ENCODE data around the gene TTC24.
A peak's percentile ranks its signal among the peaks of the same experiment; 100 is the strongest.
"Not testable (repeated sequence)": the region's sequence is repeated elsewhere in the genome, so short reads cannot be mapped to it uniquely, and the experiment has no call there.

Gene TTC24

DNA sequence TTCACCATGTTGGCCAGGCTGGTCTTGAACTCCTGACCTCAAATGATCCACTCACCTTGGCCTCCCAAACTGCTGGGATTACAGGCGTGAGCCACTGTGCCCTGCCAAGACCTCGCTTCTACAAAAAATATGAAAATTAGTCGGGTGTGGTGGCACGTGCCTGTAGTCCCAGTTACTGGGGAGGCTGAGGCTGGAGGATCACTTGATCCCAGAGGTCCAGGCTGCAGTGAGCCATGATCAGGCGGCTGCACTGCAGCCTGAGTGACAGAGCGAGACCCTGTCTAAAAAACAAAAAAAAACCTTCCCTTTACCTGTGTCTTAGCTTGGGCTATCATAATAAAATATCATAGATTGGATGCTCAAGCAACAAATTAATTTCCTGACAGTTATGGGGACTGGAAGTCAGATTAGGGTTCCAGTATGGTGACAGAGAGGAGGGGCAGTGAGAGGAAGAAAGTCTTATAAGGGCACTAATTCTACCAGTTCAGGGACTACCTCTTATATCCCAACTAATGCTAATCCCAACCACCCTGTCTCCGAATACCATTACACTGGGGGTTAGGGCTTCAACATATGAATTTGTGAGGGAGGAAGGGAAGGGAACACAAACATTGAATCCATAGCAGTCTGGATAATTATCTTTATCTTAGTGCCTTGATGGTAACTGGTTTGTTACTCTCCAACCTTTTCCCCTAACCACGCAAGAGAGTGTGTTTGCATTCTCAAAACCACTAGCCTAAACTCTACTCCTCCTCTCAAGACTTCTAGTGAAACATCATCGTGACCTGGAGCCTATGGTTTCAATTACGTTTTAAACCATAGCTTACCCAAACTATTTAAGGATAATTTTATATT is 11.0 kb downstream of the TTC24 start:
- DNase-seq = no peak

GRCh38 chr1:156591181-156591431 is 11.6 kb downstream of the TTC24 start:
- DNase-seq = no peak

DNA sequence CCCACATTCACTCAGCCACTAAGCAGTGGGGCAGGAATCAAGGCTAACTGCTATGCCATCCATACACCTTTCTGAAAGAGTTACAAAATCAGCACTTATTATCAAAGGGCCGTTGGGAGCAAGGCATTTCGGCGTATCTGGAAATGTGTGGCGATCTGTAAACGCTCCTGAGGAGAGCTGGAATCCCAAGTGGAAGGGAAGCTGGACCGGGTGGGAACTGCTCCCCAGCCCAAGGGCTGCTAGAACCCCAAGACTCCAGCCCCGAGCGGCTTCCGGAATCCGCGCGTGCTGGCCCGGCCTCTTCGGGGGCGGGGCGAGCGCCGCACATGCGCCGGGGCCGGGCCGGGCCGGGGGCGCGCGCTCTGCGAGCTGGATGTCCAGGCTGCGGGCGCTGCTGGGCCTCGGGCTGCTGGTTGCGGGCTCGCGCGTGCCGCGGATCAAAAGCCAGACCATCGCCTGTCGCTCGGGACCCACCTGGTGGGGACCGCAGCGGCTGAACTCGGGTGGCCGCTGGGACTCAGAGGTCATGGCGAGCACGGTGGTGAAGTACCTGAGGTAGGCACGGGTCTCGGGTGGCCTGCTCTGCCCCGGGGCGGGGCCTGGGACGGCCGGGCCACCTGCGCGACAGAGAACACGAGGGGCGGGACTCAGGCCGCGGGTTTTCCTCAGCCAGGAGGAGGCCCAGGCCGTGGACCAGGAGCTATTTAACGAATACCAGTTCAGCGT is 12.1 kb downstream of the TTC24 start, which contains the start of gene NAXE:
TSS of gene NAXE (plus strand) at position 345 of the 726 bp plus-strand sequence. CDS start at position 374, 29 bp downstream.
- peak; percentile 54 to 67 for DNase-seq

DNA sequence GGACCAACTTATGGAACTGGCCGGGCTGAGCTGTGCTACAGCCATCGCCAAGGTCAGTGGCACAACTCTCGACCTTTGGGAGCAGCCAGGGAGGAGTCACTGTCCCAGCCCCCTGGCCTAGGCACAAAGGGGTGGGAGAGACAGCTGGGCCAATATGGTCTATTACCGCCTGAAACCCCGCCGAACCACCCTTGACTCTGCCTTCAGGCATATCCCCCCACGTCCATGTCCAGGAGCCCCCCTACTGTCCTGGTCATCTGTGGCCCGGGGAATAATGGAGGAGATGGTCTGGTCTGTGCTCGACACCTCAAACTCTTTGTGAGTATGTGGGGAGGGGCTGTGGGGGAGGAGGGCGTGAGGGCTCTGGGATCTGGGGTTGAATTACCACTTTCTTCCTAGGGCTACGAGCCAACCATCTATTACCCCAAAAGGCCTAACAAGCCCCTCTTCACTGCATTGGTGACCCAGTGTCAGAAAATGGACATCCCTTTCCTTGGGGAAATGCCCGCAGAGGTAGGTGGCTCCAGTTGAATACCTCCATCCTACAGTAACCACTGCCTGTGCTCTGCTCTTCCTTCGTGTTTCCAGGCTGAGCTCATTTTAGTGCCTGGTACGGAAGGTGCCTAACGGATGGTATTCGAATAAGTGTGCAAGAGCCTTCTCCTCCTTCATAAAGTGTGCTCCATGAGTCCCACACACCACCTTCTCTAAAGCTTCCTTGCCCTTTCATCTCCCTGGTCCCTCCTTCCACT is 12.8 kb downstream of the TTC24 start:
- no peak for DNase-seq

DNA sequence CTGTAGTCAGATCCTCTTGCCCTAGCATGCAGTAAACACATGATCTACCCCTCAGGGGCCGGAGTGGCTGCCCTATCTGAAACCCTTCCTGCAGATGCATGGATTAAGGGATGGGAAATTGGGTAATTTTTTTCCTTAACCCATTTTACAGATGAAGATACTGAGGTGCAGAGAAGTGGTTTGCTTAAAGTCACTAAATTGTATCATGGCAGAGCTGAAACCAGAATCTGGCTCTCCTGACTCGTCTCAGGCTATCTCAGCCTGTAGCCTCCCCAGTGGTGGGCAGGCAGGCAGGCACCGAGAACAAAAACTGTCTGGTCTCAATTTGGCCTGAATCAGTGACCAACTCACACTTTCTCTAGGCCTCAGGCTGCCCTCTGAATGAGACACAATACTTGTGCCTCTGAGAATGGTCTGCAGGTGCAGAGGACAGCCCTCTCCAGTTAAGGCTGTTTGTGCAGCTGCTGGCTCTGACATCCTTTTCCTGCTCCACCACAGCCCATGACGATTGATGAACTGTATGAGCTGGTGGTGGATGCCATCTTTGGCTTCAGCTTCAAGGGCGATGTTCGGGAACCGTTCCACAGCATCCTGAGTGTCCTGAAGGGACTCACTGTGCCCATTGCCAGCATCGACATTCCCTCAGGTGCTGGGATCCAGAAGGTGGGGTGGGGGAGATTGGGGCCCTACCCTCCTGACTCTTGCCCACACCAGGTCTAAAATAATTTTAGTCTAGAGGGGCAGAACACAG is 13.6 kb downstream of the TTC24 start:
- no peak for DNase-seq

DNA sequence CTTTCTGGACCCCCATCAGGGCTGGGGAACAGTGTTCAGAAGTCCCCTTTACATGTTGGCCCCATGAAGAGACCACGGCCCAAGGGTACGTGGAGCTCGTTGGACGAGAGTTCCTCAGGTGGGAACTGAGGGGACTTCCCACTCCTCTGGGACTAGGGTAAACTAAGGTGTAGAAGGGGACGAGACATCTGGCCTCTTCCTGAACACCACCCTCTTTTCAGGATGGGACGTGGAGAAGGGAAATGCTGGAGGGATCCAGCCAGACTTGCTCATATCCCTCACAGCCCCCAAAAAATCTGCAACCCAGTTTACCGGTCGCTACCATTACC is 14.1 kb downstream of the TTC24 start:
- no peak for DNase-seq

GRCh38 chr1:156594190-156594589 is 14.7 kb downstream of the TTC24 start:
- DNase-seq = no peak

DNA sequence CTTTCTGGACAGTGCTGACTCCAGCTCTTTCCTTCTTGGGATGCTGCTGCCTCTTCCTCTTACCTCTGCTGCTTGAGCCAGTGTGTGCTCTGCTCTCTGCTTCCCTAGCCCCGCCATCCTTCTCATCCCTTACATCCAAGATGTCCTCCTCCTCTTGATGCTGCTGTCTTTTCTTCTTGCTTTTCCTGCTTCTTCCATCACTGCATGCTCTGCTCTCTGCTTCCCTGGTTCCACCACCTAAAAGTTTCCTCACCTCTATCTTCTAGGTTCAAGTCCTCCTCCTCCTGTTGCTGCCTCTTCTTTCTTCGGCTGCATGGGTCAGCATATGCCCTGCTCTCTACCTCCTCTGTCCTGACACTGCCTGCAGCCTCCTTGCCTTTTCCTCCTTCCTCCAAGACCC is 15.5 kb downstream of the TTC24 start:
- no peak for DNase-seq

- DNase-seq = no peak
Observed at GRCh38 chr1:156596426-156596825, 16.9 kb downstream of the TTC24 start.

- no peak for DNase-seq
Observed at GRCh38 chr1:156598125-156598524, 18.6 kb downstream of the TTC24 start.

DNA sequence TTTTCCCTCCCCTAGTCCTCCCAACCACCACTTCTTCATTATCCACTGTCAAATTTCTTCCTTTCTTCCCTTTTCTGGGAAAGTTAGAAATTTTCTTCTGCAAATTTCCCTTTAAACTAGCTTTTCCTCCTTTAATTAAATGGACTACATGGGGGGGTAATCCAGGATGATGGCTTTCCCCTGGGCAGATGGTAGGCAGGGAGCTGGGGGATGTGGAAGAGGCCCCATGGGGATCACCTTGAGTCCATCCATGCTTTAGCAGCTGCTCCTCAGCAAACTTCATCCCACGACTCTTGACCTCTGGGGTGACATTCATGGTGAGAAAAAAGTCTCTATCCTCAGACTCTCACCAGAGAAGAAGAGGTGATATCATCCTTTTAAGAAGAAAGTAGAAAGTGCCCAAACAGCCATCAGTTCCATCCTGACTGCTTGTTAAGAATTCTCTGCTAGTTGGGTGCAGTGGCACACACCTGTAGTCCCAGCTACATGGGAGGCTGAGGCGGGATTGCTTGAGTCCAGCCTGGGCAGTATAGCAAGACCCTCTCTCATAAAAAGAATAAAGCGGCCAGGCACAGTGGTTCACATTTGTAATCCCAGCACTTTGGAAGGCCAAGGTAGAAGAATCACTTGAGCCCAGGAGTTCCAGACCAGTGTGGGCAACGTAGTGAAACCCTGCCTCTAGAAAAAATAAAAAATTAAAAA is 19.4 kb downstream of the TTC24 start:
- no peak for DNase-seq

DNA sequence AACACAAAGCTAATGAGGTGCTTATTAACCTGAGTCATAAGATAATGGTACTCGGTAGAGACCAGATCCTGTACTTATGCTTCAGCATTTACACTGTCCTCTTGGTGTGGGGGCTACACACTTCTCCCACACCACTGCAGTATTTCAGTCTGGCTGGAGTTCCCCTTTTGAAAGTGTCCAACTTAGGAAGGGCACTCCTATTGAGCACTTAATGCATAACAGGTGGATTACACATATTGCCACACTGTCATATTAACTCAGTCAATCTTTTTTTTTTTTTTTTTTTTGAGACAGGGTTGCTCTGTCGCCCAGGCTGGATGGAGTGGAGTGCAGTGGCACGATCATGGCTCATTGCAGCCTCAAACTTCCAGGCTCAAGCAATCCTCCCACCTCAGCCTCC is 20.3 kb downstream of the TTC24 start:
- DNase-seq = peak; percentile 58 to 69

GRCh38 chr1:156600733-156601121 is 21.2 kb downstream of the TTC24 start:
- DNase-seq = peak in 1 of 2 donors; percentile 3

DNA sequence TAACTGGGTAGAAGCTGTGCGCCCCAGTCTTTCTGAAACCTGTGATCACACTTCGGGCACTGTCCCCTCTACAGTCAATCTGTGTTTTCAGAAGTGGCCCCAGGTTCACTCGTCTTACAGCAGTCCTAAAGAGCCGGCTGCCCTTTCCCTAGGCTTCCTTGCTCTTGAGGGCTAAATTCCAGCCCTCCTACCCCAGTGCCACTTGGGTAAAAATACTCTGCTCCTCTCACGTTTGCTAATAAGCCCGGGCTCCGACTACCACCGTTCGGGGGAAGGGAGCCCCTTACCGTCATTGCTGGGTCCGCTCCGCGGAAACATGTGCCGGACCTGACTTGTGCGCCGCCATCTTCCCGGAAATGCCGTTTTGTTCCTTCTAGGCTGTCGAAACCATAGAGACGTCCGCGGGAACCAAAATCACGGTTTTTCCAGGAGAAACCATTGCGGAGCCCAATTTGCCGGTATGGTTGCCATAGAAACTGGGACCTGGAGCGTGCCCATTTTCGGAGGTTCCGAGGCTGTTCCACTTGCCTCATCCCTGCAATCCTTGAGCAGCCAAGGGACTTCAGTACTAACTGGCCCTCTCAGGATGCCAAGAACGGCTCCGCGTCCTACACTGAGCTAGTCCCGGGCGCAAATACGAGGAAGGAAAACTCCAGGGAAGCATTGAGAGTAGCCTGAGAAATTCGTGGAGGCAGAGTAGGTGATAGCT is 21.8 kb downstream of the TTC24 start, which contains the start of gene GPATCH4:
TSS of gene GPATCH4 (minus strand) at position 358 of the 709 bp plus-strand sequence.
- DNase-seq = peak; percentile 78 to 87

DNA sequence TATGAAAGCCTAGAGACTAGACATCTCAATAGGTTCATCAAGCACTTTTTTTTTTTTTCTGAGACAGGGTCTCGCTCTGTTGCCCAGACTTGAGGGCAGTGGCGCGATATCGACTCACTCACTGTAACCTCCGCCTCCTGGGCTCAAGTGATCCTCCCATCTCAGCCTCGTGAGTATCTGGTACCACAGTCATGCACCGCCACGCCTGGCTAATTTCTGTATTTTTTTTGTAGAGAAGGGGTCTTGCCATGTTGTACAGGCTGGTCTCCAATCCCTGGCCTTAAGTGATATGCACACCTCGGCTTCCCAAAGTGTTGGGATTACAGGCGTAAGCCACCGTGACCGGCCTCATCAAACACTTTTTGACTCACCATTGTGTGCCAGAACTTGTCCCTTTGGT is 22.4 kb downstream of the TTC24 start:
- no peak for DNase-seq

- peak; percentile 12 to 49 for DNase-seq
Observed at GRCh38 chr1:156602557-156602993, 23.1 kb downstream of the TTC24 start.

- DNase-seq = not testable (repeated sequence)
Observed at GRCh38 chr1:156607344-156607743, 27.8 kb downstream of the TTC24 start.

DNA sequence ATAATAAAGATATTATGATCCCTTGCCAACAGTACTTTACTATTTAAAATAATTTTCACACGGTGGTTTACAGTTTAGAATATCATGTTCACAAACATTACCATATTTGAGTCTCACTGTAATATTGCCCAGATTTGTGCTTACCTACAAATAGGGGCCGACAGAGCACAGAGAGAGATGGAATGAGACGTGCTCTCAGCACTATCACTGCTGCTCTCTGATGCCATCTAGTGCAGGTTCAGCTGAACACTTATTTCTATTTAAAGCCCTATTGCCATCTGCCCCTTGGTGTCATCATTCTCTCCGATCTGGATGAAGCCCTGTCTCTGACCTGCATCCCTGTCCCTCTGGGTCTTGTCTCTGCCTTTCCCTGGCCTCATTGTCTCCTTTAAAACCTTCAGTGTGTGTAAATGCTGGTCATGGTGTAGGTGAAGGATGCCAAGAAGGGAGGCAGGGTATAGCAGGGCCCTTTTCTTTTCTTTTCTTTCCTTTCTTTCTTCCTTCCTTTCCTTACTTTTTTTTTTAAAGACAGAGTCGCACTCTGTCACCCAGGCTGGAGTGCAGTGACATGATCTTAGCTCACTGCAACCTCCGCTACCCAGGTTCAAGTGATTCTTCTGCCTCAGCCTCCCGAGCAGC is 28.6 kb downstream of the TTC24 start:
- DNase-seq = peak; percentile 62 to 74

DNA sequence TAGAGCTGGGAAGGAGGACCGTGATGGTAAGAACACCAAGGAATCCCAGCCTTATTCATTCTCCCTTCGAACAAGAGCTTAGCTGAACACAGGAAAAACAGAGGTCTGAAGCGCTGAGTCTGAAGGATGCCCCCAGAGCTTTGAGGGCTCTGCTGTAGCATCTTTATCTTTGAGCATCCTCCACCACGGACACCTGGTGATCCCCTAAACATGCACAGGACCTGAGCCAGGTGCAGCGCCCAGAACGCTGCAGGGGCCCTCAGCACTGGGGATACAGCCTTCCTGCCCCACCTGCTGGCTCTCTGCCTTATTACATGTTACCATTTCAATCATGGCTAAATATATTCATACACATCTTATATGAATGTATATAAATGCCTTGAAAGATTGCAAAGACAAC is 29.5 kb downstream of the TTC24 start:
- DNase-seq = peak in 1 of 2 donors; percentile 38

DNA sequence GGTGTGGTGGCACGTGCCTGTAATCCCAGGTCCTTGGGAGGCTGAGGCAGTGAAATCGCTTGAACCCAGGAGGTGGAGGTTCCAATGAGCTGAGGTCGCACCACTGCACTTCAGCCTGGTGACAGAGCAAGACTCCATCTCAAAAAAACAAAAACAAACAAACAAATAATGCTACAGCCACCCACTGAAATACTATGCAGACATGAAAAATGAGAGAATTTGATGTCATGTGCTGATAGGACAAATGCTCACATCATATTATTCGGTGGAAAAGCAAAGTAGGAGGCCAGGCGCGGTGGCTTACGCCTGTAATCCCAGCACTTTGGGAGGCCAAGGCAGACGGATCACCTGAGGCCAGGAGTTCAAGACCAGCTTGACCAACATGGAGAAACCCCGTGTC is 30.5 kb downstream of the TTC24 start:
- DNase-seq = not testable (repeated sequence)

- peak; percentile 18 to 43 for DNase-seq
Observed at GRCh38 chr1:156612666-156613065, 33.1 kb downstream of the TTC24 start.

All from inflammatory macrophage treated with lipopolysaccharide for 1 hour (primary cell).